ENCODE results near the gene CHIT1.

- TF ChIP-seq, protein P1, sequence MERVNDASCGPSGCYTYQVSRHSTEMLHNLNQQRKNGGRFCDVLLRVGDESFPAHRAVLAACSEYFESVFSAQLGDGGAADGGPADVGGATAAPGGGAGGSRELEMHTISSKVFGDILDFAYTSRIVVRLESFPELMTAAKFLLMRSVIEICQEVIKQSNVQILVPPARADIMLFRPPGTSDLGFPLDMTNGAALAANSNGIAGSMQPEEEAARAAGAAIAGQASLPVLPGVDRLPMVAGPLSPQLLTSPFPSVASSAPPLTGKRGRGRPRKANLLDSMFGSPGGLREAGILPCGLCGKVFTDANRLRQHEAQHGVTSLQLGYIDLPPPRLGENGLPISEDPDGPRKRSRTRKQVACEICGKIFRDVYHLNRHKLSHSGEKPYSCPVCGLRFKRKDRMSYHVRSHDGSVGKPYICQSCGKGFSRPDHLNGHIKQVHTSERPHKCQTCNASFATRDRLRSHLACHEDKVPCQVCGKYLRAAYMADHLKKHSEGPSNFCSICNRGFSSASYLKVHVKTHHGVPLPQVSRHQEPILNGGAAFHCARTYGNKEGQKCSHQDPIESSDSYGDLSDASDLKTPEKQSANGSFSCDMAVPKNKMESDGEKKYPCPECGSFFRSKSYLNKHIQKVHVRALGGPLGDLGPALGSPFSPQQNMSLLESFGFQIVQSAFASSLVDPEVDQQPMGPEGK (CRISPR knock-in tag; IDR thresholded peaks at IDR 0.05; ENCODE audit: borderline replicate concordance): no peak
- TF ChIP-seq POU6F1 (CRISPR knock-in tag; IDR thresholded peaks at IDR 0.05; ENCODE audit: borderline replicate concordance, low read depth) (no peak), ARNTL (CRISPR knock-in tag; IDR thresholded peaks at IDR 0.05; ENCODE audit: borderline replicate concordance, low read depth) (no peak)
Measured at GRCh38 chr1:203197625-203198024, 31.8 kb downstream of the CHIT1 start.
